Erythroblast (primary cell): ENCODE measurements around the gene LMNTD1.

Experiments
- GATA1 ChIP-seq: IDR thresholded peaks from 2 replicates; pipeline ENCODE4 v1.6.1; 2011; ENCODE audit warnings: low read depth, mild to moderate bottlenecking, control low read depth, low read length, moderate library complexity
- POLR2A ChIP-seq: IDR thresholded peaks from 2 replicates; pipeline ENCODE4 v1.6.1; 2011; ENCODE audit warnings: mild to moderate bottlenecking, low read length

DNA sequence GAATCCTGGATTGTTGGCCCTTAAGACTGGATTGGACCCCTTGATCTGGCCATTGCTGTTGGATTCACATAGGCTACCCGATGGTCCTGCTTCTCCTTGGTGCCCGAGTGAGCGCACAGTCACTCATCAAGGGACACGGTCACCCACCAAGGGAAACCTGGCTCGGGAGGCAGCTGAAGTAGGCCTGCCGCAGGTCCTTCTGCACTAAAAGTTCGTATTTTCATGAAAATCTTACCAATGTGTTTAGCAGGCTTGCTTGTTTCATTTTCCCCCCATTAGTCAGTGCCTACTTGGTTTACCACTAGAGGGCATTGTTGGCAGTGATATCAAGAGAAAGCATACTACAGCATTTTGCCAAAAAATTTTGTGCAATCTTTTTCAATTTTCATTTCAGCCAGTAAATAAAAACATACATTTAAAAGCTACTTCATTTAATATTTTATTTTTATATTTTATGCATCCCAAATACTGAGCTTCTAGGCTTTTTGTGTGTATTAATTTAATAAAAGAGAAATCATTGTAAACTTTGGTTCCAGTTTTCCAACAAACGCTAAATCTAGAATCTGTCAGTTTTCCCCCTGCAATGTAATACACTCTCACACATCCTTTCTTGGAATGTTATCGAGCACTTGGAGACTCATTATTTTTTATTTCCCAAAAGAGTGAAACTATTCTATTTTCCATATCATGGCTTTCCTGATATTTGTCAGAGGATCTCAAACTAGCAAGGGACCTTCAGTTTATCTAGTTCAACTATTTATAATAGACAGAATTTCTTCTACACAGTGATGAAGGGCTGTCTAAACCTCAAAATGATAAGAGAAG lies 116.7 kb downstream of the LMNTD1 start:
- TF ChIP-seq POLR2A: no peak
- TF ChIP-seq GATA1: no peak
